NCI-H1694 treated with DMSO at 0.1 percent for 48 hours (cell line): Measurements from ENCODE around the gene TBC1D25.

Experiments
- DNase-seq: peaks from one replicate; lab custom pipeline; 2025; lab: John Stamatoyannopoulos, UW

TBC1D25 gene

GRCh38 chrX:48604701-48605100 is 65.2 kb downstream of the TBC1D25 start:
- no peak for DNase-seq

- no peak for DNase-seq
Observed at GRCh38 chrX:48606091-48606490, 66.6 kb downstream of the TBC1D25 start.

GRCh38 chrX:48611703-48612102 is 72.2 kb downstream of the TBC1D25 start:
- no peak for DNase-seq
